K562 (cell line): Measurements from ENCODE around the gene TBC1D5. TPM values are rescaled to one million over a fixed set of nuclear protein-coding genes. Genes with fewer than 3 reads are reported as not detected.

ENCODE experiments used
- ATAC-seq: fragments of 200-7000 bp; cut with Tn5 transposase; 3 replicates; pipeline ENCODE4 v1.9.1; 2020; ENCODE audit warnings: moderate library complexity
- BruUV-seq: library from RNA; stranded (reverse); fragments of 400-500 nt; replicated peaks from 2 replicates; lab custom pipeline; 2021; lab: Mats Ljungman, UMichigan
- CTCF ChIA-PET: fragments of 300-600 bp; formaldehyde crosslinking; extraction: SDS; loops from one replicate; lab custom pipeline; 2021; ENCODE audit warnings: low intra/inter-chr PET ratio; lab: Yijun Ruan, JAX
- POLR2A ChIA-PET: fragments of 300-600, 350-650 bp; sonication (Branson Sonifier 250); formaldehyde crosslinking; extraction: SDS; loops from one replicate; lab custom pipeline; 2021; ENCODE audit warnings: antibody characterized with exemption, inconsistent platforms; lab: Yijun Ruan, JAX
- DNase-seq, 4 experiments: peaks; one replicate each; pipeline versions ENCODE4 v3.0.0 to v3.0.0-alpha.2; 2011 to 2018; ENCODE audit warnings: low spot score in 3 of 4, mixed read lengths in 3 of 4; ENCODE audit errors: extremely low read depth in 1 of 4
- FAIRE-seq: peaks from 2 replicates; lab custom pipeline; 2011; peaks lifted over from hg19 to GRCh38; lab: Jason Lieb, UNC
- H2AFZ ChIP-seq: 2 replicates; pipeline ENCODE4 v1.6.0; 2011; ENCODE audit warnings: low read depth, low read length, control low read depth, inconsistent platforms
- H3K27ac ChIP-seq: fragments of 200-600 bp; 3 replicates; pipeline ENCODE4 v1.8.0; 2011; ENCODE audit warnings: low read depth, mild to moderate bottlenecking, control low read depth, inconsistent platforms, low read length, moderate library complexity, mixed read lengths; ENCODE audit errors: extremely low read depth
- H3K27me3 ChIP-seq, 2 experiments: fragments of 300-600 bp in 1 of 2; 2 replicates in 1 of 2; 3 replicates in 1 of 2; pipeline versions ENCODE4 v1.6.0 to v1.8.0; 2011; ENCODE audit warnings: inconsistent platforms in 2 of 2, low read length in 2 of 2, mild to moderate bottlenecking in 1 of 2, mixed read lengths in 1 of 2, moderate library complexity in 1 of 2; ENCODE audit not compliant: control insufficient read depth in 2 of 2, insufficient read depth in 2 of 2
- H3K36me3 ChIP-seq: fragments of 300-600 bp; 3 replicates; pipeline ENCODE4 v1.8.0; 2011; ENCODE audit warnings: mild to moderate bottlenecking, low read length, inconsistent platforms; ENCODE audit not compliant: control insufficient read depth, insufficient read depth
- H3K4me1 ChIP-seq, 2 experiments: fragments of 200-600 bp in 1 of 2; replicated peaks in 1 of 2; 2 replicates in 1 of 2; 3 replicates in 1 of 2; pipeline versions ENCODE4 v1.5.1 to v1.8.0; 2011; ENCODE audit warnings: inconsistent platforms in 2 of 2, low read length in 2 of 2, mild to moderate bottlenecking in 1 of 2, mixed read lengths in 1 of 2, moderate library complexity in 1 of 2; ENCODE audit not compliant: control insufficient read depth in 2 of 2, insufficient read depth in 2 of 2
- H3K4me2 ChIP-seq: 2 replicates; pipeline ENCODE4 v1.6.1; 2011; ENCODE audit warnings: low read length, control low read depth, inconsistent platforms, mixed read lengths; ENCODE audit not compliant: insufficient read depth
- H3K4me3 ChIP-seq: fragments of 200-600 bp; sonication (generic), shearing (Covaris generic); 2 replicates; pipeline ENCODE4 v1.5.1; 2016; ENCODE audit warnings: control low read depth, inconsistent platforms
- H3K79me2 ChIP-seq: fragments of 200-600 bp; 3 replicates; pipeline ENCODE4 v1.8.0; 2011; ENCODE audit warnings: low read length, inconsistent platforms; ENCODE audit not compliant: control insufficient read depth, insufficient read depth
- H3K9ac ChIP-seq, 2 experiments: 2 replicates each; pipeline versions ENCODE4 v1.6.0 to v1.6.1; 2011; ENCODE audit warnings: low read depth in 2 of 2, low read length in 2 of 2, control low read depth in 1 of 2, inconsistent platforms in 1 of 2, mild to moderate bottlenecking in 1 of 2, mixed read lengths in 1 of 2; ENCODE audit not compliant: insufficient read depth in 1 of 2
- H3K9me1 ChIP-seq: one replicate; pipeline ENCODE4 v1.6.0; 2011; ENCODE audit warnings: inconsistent platforms, mild to moderate bottlenecking, low read length, moderate library complexity; ENCODE audit not compliant: control insufficient read depth, insufficient read depth
- H3K9me3 ChIP-seq: replicated peaks from 2 replicates; pipeline ENCODE4 v1.5.1; 2011; ENCODE audit warnings: low read depth, low read length, inconsistent platforms; ENCODE audit not compliant: control insufficient read depth, insufficient read depth
- H4K20me1 ChIP-seq: replicated peaks from 2 replicates; pipeline ENCODE4 v1.6.1; 2011; ENCODE audit warnings: low read length, inconsistent platforms, mixed read lengths; ENCODE audit not compliant: control insufficient read depth, insufficient read depth
- ARID2 ChIP-seq: fragments of 450-650 bp; IDR thresholded peaks from 2 replicates; pipeline ENCODE4 v1.6.1; 2017; ENCODE audit warnings: antibody characterized with exemption, mild to moderate bottlenecking
- MEF2A ChIP-seq: IDR thresholded peaks from 2 replicates; pipeline ENCODE4 v1.6.1; 2011; ENCODE audit warnings: low read depth, mild to moderate bottlenecking, low read length, moderate library complexity; ENCODE audit not compliant: control insufficient read depth
- PHF21A ChIP-seq: fragments of 450-650 bp; IDR thresholded peaks from 2 replicates; pipeline ENCODE4 v1.6.1; 2017; ENCODE audit warnings: low read depth, borderline replicate concordance
- POLR2A ChIP-seq: fragments of 450-650 bp; conservative IDR thresholded peaks from 2 replicates; pipeline ENCODE4 v1.6.1; 2016
- SRF ChIP-seq, 2 experiments: fragments of 250-450, 450-650 bp in 1 of 2; sonication (Bioruptor Pico) in 1 of 2; sonication (generic) in 1 of 2; formaldehyde crosslinking; IDR thresholded peaks; 2 replicates each; pipeline versions ENCODE4 v1.5.0 to v1.5.1; 2020 to 2022; ENCODE audit warnings: mild to moderate bottlenecking in 1 of 2, missing genetic modification reagents in 1 of 2
- TOE1 ChIP-seq, 2 experiments: fragments of 450-650 bp in 1 of 2; sonication (generic) in 1 of 2; formaldehyde crosslinking in 1 of 2; IDR thresholded peaks; 2 replicates each; pipeline versions ENCODE4 v1.7.1 to v1.8.0; 2016 to 2022; ENCODE audit warnings: borderline replicate concordance in 2 of 2, mild to moderate bottlenecking in 2 of 2, antibody characterized with exemption in 1 of 2, inconsistent platforms in 1 of 2, low read depth in 1 of 2, missing genetic modification reagents in 1 of 2, moderate library complexity in 1 of 2
- ZBTB17 ChIP-seq: fragments of 450-650 bp; formaldehyde crosslinking; IDR thresholded peaks from 2 replicates; pipeline ENCODE4 v1.4.0; 2020; ENCODE audit warnings: mild to moderate bottlenecking
- ZNF79 ChIP-seq: fragments of 250-450 bp; sonication (Bioruptor Pico); IDR thresholded peaks from 2 replicates; pipeline ENCODE4 v1.4.0; 2020; ENCODE audit warnings: low read depth, mild to moderate bottlenecking, moderate library complexity
- WGBS: fragments of 100-300 bp; shearing (Covaris generic); methylation state at CpG from one replicate; pipeline ENCODE4 v1.1.6; 2016; ENCODE audit warnings: low coverage, mixed read lengths; ENCODE audit not compliant: insufficient coverage; ENCODE audit errors: missing lambda C conversion rate; 5-methylcytosine and 5-hydroxymethylcytosine counted together
- in situ Hi-C: fragments of 300-500 bp; cut with MboI; formaldehyde crosslinking; loops from 4 replicates; pipeline ENCODE4 v1.15.0; 2018; ENCODE audit warnings: inconsistent platforms, mixed read lengths
- intact Hi-C: fragments of 100-400 bp; cut with micrococcal nuclease; formaldehyde crosslinking; loops from 2 replicates; pipeline ENCODE4 v1.14.2; 2022
- polyA plus RNA-seq, 8 experiments: library from polyadenylated mRNA; depleted of rRNA in 4 of 8; stranded (reverse) in 5 of 8; unstranded in 3 of 8; fragments of >200 nt; fragmentation: Nextera tagmentation in 2 of 8; fragmentation: Illumina TruSeq in 1 of 8; extraction: Ambion mirVana in 2 of 8; extraction: Trizol in 1 of 8; gene quantifications; 2 replicates each; pipeline versions ENCODE4 v1.2.1 to v1.2.3, GENCODE V29; 2011 to 2014; ENCODE audit warnings: inconsistent platforms in 1 of 8, missing spikeins in 1 of 8
- total RNA-seq, 7 experiments: library from RNA; depleted of rRNA in 6 of 7; stranded (reverse); fragments of >200 nt in 6 of 7; fragmentation: Illumina TruSeq in 2 of 7; extraction: Trizol in 2 of 7; gene quantifications; 2 replicates each; pipeline versions ENCODE4 v1.2.1 to v1.2.3, GENCODE V29; 2011 to 2021; ENCODE audit warnings: low replicate concordance in 1 of 7

The TBC1D5 gene
- total and polyA plus RNA-seq, 9 of the 15 experiments (the other 6 are each of a cell fraction or from before 2014, with no cell fraction given), result 2.9 to 38.1 (median 25.6) TPM

DNA sequence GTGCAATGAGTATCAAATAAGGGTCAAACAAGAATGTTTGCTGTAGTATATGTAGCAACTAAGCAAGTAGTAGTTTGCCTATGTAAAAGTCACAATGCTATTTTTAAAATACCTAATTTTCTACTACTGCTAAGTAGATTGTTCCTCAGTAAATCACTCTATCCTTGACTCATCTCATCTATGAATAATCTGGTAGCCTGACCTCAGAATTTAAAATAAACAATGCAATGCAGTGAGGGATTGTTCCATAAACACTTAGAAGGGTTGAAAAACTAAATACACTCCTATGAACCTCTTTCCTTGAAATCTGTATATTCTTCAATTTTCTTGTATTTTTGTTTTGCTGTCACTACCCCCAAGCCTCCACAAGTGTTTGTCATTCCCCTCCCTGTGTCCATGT is 253.3 kb downstream of the TBC1D5 start (continued):
- TF ChIP-seq ZNF79 (CRISPR knock-in tag) (no peak), POLR2A (no peak), PHF21A (no peak), ARID2 (no peak)

DNA sequence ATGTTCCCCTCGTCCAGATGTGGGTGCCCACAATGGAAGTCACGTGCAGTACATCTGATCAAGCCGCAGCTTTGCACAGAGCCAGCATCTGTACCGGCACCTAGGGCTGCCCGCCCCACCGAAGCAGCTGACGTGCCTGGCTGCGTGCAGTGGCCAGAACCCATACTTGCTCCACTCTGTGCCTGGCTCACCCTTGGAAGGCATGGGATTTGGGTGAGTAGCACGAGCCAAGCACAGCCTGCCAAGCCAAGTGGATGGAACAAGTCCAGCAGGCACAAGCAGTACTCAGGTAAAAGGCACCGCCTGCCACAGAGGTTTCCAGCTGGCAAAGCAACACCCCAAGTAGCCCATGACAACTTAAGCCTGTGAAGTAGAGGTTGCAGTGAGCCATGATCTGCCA is 261.3 kb downstream of the TBC1D5 start:
- Histone ChIP-seq H4K20me1 (no peaks in the 10 kb centered on the region), H3K9ac (no peak overlapping the region), H2AFZ (no peak overlapping the region), H3K4me2 (no peak overlapping the region), H3K4me1 (peaks cover 0 to 4% of the 10 kb centered on the region in 2 experiments; a peak in 1 of 5 replicates), H3K27me3 (no peaks in the 10 kb centered on the region), H3K79me2 (no peaks in the 10 kb centered on the region), H3K27ac (no peak overlapping the region), H3K4me3 (no peak overlapping the region), H3K36me3 (no peaks in the 10 kb centered on the region), H3K9me1 (no peaks in the 10 kb centered on the region), H3K9me3 (no peaks in the 10 kb centered on the region)
- intact Hi-C loops, result no loop called here
- ChIA-PET POLR2A (interaction anchor here (0.6 to 0.7 kb wide), 2 partner anchors 19 to 245 kb away, joined by 3 to 4 read pairs; no protein-coding TSS in a partner anchor), CTCF (no interaction called here)
- BruUV-seq, result no TSS peak
- FAIRE-seq (no peak), DNase-seq (no peak), ATAC-seq (no peak)
- TF ChIP-seq MEF2A, result no peak
- TF ChIP-seq ZBTB17, result no peak
- no peak for TF ChIP-seq TOE1 (IDR thresholded peaks at IDR 0.05; ENCODE audit: borderline replicate concordance)
- TF ChIP-seq TOE1 (CRISPR knock-in tag; IDR thresholded peaks at IDR 0.05; ENCODE audit: borderline replicate concordance, low read depth), result no peak
- no peak for TF ChIP-seq SRF (CRISPR knock-in tag; IDR thresholded peaks at IDR 0.05)
- WGBS, result 65% methylated on average over 10 of the region's 10 CpGs
- in situ Hi-C loops, result no loop called here
